NCI-H748 (cell line): ENCODE results near the gene E2F7.

Experiments used
- DNase-seq: peaks from one replicate; lab custom pipeline; 2025; ENCODE audit not compliant: unreplicated experiment; lab: John Stamatoyannopoulos, UW

The E2F7 gene

DNA sequence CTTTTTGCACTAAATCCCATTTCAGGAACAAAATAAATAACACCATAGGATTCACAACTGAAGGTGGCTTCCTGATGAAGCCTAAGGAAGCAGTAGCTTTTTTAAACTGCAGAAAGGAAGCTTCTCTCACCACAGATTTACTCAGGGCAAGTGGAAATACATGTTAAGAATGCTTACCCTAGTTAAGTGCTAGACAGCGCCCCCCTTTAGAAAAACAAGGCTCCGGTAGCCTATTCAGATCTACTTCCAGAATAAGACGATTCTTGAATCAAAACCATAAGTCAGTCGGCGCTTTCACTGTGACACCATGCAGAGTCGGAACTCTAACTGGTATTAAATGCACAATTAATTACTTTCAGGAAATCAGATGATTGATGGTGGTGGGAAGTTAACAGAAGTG lies 41.9 kb downstream of the E2F7 start:
- no peak for DNase-seq

GRCh38 chr12:77019920-77020319 lies 45.4 kb downstream of the E2F7 start:
- DNase-seq: no peak

- DNase-seq: no peak
Measured at GRCh38 chr12:77016606-77017005, 48.8 kb downstream of the E2F7 start.

DNA sequence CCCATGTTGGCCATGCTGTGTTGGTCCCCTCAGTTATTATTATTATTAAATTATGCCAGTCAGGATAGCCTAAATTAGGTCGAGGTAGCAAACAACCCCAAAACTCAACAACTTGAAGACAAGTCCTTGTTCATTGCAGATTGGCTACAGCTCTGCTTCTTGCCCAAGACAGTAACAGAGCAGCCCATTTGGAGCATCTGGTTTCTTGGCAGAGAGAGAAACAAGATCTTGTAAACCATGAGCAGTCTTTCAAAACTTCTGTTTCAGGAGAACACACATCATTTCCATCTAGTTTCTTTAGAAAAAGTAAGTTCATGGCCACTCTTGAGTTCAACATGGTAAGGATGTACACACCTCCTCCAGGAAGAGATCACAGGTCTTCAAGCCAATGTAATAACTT lies 52.3 kb downstream of the E2F7 start:
- no peak for DNase-seq

DNA sequence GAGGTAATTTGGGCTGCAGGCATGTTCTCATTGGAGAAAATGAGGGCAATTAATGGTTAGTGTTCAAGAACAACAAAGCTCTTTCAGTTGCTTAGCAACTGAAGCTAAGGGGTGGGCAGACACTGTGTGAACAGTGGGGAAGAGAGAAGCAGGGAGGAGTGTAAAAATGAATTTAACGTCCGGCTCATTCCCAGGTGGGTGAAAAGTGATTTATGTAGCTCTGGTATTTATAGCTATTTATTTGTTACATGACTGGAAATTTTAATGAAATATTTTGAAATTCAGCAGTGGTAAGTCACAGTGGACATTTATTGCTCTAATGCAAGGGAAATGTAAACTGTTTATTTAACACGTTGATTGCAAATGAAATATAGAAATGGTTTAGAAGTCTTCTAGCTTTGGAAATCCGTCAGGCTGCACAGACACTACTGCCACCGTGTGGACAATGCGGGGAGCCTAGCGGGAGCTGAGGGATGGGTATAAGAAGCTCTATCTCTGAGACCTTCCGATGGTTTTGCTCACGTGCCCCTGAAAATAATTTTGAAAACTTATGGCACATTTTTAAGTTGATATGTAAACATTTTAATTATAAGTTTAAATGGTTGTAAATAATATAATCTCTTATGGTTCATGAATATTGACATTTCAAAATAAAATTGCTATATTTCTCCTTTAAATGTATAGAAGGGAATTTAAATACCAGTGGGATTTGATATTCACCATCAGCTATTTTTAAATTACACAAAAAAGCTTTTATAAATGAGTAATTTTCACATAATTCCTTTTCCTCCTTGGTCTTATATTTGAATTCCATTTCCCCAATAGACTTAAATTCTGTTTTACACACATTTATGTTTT lies 54.4 kb downstream of the E2F7 start:
- DNase-seq: peak; percentile 95

- DNase-seq: no peak
Measured at GRCh38 chr12:77007476-77007875, 57.9 kb downstream of the E2F7 start.

DNA sequence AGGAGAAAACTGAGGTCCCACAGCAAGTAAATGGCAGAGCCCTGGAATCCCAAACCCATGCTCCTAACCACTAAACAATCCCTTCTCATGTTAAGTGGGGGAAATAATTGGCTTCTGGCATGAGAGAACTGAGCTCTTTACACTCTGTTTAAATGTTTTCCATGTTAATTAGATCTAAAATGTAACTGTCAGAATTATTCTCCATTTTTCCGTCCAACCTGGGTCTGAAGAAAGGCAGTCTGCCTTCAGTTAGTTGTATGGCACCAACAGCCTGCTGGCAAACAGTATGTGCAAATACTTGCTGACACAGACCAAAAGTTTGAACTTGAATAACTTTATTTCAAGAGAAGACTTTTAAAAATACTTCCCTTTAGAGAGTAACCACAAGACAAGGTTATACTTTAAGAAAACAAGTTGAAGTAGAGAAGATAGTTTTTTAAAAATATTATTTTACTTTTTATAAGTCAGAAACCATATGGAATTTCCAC lies 59.7 kb downstream of the E2F7 start:
- no peak for DNase-seq

- no peak for DNase-seq
Measured at GRCh38 chr12:77003914-77004313, 61.5 kb downstream of the E2F7 start.

GRCh38 chr12:77003246-77003645 lies 62.1 kb downstream of the E2F7 start:
- DNase-seq: no peak

DNA sequence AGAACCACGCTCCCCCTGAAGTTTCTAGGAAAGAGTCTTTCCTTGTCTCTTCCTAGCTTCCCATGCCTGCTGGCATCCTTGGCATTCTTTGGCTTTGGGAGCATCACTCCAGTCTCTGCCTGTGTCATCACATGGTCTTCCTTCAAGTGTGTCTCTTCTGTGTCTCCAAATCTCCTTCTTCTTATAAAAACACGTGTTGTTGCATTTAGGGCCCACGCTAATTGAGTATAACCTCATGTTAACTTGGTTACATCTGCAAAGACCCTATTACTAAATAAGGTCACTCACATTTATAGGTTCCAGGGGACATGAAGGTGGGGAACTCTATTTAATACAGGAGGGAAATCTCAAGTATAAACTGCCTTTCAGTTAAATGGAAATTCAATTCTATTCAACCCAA lies 63.0 kb downstream of the E2F7 start:
- no peak for DNase-seq

DNA sequence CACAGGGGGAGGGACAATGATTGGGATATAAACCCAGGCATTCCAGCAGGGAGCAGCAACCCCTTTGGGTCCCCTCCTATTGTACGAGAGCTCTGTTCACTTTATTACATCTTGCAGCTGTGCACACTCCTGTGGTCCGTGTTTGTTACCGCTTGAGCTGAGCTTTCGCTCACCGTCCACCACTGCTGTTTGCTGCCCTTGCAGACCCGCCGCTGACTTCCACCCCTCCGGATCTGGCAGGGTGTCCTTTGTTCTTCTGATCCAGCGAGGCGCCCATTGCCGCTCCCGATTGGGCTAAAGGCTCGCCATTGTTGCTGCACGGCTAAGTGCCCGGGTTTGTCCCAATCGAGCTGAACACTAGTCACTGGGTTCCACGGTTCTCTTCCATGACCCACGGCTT lies 64.1 kb downstream of the E2F7 start:
- peak; percentile 90 for DNase-seq

- no peak for DNase-seq
Measured at GRCh38 chr12:76998908-76999556, 66.3 kb downstream of the E2F7 start.

- DNase-seq: no peak
Measured at GRCh38 chr12:76998386-76998785, 67.0 kb downstream of the E2F7 start.

DNA sequence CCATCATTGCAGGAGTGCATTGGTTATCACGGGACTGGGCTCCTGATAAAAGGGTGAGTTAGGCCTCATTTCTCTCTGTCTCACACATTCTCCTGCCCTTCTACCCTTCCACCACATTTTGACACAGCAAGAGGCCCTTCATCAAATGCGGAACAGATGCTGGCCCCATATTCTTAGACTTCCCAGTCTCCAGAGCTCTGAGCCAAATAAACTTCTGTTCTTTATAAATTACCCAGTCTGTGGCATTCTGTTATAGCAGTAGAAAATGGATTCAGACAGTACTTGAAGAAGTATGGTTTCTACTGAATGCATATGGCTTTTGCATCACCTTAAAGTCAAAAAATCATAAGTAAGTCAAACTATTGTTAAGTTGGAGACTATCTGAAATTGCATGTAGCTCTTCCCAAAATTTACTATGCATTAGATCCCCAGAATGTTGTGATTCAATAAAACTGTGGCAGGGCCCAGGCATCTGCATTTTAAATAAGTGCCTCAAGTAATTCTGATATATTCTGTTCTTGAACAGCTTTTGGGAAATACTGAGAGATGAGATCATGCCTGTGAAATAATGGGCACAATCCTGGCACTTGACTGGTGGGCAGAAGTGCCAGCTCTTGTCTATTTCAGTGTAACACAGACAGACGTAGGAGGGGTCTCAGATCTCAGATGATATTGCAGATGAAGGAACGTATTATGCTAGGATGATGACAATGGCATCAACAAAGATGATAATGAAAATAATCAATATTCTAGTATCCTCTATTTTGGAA lies 68.2 kb downstream of the E2F7 start:
- no peak for DNase-seq

DNA sequence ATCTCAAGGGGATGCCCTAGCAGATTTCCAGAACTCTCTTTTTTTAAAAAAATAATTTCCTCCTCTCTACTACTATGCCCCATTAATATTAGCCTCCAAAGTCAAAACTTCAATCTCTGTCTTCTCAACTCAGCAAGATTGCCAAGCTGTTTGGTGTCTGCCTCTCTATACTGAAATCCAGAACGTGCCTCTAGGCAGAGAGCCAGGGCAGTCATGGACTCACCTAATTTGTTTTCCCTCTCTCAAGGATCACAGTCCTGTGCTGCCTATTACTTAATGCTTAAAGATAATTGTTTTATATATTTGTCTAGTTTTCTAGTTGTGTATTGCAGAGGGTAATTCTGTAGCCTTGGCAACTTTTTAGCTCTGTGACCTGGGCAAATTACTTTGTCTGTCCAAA lies 74.7 kb downstream of the E2F7 start:
- peak; percentile 9 for DNase-seq

DNA sequence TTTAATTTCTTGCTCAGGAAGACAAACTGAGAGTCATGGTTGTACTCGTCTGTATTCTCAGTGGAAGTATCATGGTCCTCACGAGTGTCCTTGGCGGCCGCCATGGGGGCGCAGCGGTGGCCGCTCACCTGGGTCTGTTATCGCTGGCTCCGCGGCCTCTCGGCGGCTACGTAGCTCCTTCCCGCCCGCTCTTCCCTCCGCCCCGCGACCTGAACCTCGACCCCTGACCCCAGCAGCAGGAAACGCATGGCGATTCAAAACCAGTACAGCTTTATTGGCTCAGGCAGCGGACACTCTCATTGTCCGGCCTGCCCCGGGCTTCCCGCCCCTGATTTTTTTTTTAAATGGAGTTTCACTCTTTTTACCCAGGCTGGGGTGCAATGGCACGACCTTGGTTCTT lies 80.8 kb downstream of the E2F7 start:
- DNase-seq: no peak

DNA sequence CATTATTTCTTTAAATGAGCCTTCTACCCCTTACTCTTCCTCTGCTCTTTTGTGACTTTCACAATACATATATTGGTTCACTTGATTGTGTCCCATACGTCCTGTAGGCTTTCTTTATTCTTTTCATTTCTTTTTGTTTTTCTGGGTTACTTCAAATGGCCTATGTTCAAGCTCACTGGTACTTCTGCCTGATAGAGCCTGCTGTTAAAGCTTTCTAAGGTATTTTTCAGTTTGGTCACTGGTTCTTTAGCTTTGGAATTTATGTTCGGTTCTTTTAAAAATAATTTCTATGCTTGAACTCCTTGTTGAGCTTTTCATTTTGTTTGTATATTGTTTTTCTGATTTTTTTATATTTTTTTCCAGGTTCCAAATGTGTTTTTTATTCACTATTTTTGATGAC lies 81.9 kb downstream of the E2F7 start:
- DNase-seq: no peak

- DNase-seq: no peak
Measured at GRCh38 chr12:76980196-76980595, 85.2 kb downstream of the E2F7 start.

- DNase-seq: no peak
Measured at GRCh38 chr12:76976777-76977382, 88.5 kb downstream of the E2F7 start.
